Adipose tissue (tissue), 3 donors: ENCODE measurements around the gene LIX1L. TPM values are rescaled to one million over a fixed set of nuclear protein-coding genes. Genes with fewer than 3 reads are reported as not detected.

Experiments used
- H3K27ac ChIP-seq: one replicate; pipeline ENCODE4 v1.5.1; 2013; ENCODE audit warnings: low read depth, low read length
- WGBS, 3 donors: extraction: QIAGEN DNeasy Blood & Tissue Kit; methylation state at CpG; one replicate each; pipeline ENCODE4 v1.1.7; 2013; 5-methylcytosine and 5-hydroxymethylcytosine counted together
- polyA plus RNA-seq, 3 donors: library from polyadenylated mRNA; stranded (reverse); fragments of 200-250 nt; gene quantifications; one replicate each; pipeline ENCODE4 v1.2.3, GENCODE V29; 2013
- donor health status: healthy with polysubstance abuse.
- donor health status: Bipolar disorder and iron deficiency.
- donor health status: healthy.

LIX1L gene
- polyA plus RNA-seq, 3 donors: 2.6 to 21.6 (median 12.3) TPM

DNA sequence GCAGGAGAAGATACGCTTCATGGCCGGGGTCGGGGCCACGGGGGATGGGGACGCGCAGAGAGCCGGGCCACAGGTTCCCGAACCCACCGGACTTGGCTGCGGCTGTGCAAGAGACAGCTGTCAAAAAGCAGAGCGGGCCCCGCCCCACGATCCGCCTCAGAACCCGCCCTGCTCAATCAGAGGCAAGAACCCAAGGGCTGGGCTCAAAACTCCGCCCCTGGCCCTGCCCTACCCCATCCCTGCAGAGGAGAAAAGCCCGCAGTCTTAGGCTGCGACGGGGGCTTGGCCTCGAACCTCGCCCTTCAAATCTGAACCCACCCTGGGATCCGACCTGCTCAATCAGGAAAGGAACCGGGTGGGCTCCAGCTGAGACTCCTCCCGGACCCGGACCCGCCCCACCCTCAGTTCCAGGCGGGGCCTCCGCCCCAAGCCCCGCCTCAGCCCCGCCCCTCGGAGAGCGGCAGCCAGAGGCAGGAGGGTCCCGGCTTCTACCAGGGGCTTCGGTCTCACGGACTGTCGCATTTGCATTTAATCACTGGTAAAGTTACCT is 72.0 kb downstream of the LIX1L start, which contains the start of gene ANKRD35:
Gene ANKRD35, minus strand, starts transcription at position 129 of the 550 bp plus-strand sequence. Its CDS starts 108 bp downstream, at position 21.
- 1 to 2% (median 1%) methylated on average over 36 of the region's 36 CpGs for WGBS, 3 donors
- H3K27ac ChIP-seq: no peak within 1 kb of the TSS

DNA sequence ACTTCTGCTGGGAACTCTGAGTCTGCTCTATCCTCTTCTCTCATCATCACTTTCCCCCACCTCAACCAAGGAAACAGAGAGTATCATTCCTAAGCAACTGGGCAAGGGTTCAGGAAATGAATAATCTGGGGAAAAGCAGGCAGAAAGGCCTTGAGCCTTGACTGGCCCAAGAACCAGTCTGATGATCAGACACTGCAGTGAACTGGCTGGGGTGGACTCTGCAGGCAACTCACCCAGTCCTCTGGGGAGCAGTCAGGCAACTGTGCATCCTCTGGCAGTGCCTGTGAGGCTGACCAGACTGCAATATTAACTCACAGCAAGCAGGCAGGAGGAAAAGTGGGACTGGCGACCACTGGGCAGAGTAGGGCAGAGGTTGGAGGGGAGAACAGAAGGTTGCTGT is 73.1 kb downstream of the LIX1L start:
- no peak overlapping the region for H3K27ac ChIP-seq
- WGBS, 3 donors: 84 to 95% (median 95%) methylated on average over 1 of the region's 1 CpG

Other genes with a start within 250 kb of the LIX1L start
- under 1 TPM; 0.05 to 0.34 (median 0.25) TPM for gene CD160, start 238.5 kb downstream of the LIX1L start, polyA plus RNA-seq
- gene RNF115, start 133.9 kb downstream of the LIX1L start, polyA plus RNA-seq: 1 to 10 TPM; 3.4 to 8.3 (median 4.9) TPM
- 10 to 100 TPM; 14.9 to 17.8 (median 16.1) TPM for gene POLR3C, start 133.8 kb downstream of the LIX1L start, polyA plus RNA-seq
- gene NUDT17, start 112.4 kb downstream of the LIX1L start, polyA plus RNA-seq: 1 to 10 TPM; 1.7 to 2.8 (median 1.7) TPM
- 10 to 100 TPM; 12.0 to 21.7 (median 17.4) TPM for gene PIAS3, start 98.9 kb downstream of the LIX1L start, polyA plus RNA-seq
- 1 to 10 TPM in 2 of 3 donors, under 1 TPM in 1; 0.58 to 8.0 (median 3.6) TPM for gene ANKRD35, start 72.2 kb downstream of the LIX1L start, polyA plus RNA-seq
- 1 to 10 TPM in 2 of 3 donors, under 1 TPM in 1; 0.64 to 1.8 (median 1.2) TPM for gene ITGA10, start 48.0 kb downstream of the LIX1L start, polyA plus RNA-seq
- gene PEX11B, start 39.3 kb downstream of the LIX1L start, polyA plus RNA-seq: 10 to 100 TPM; 11.4 to 18.3 (median 15.1) TPM
- 100 to 1,000 TPM in 2 of 3 donors, 10 to 100 TPM in 1; 45.6 to 132 (median 102) TPM for gene RBM8A, start 30.5 kb downstream of the LIX1L start, polyA plus RNA-seq
- gene ANKRD34A, start 6.6 kb upstream of the LIX1L start, polyA plus RNA-seq: under 1 TPM in 2 of 3 donors, not detected in 1; 0.21 to 0.51 TPM
- 10 to 100 TPM; 15.2 to 78.7 (median 46.4) TPM for gene POLR3GL, start 6.7 kb upstream of the LIX1L start, polyA plus RNA-seq
- 1,000 to 10,000 TPM in 1 of 3 donors, 100 to 1,000 TPM in 2; 378 to 1,060 (median 834) TPM for gene TXNIP, start 38.6 kb upstream of the LIX1L start, polyA plus RNA-seq
- gene HJV, start 63.7 kb upstream of the LIX1L start, polyA plus RNA-seq: not detected
- 1 to 10 TPM in 1 of 3 donors, under 1 TPM in 2; 0.51 to 1.5 (median 0.88) TPM for gene NBPF10, start 186.8 kb upstream of the LIX1L start, polyA plus RNA-seq